AG09309 (cell line): Measurements from ENCODE around the gene MOV10L1.

ENCODE experiments used
- DNase-seq: peaks from one replicate; pipeline ENCODE4 v3.0.0-alpha.2; 2010; ENCODE audit warnings: low read depth
- H3K4me3 ChIP-seq: 2 replicates; pipeline ENCODE4 v1.5.1; 2011; ENCODE audit warnings: mild to moderate bottlenecking, low read depth, low read length, moderate library complexity; ENCODE audit not compliant: control insufficient read depth
- CTCF ChIP-seq: IDR thresholded peaks from 2 replicates; pipeline ENCODE4 v1.5.1; 2011; ENCODE audit warnings: mild to moderate bottlenecking, low read depth, low read length, inconsistent platforms; ENCODE audit not compliant: insufficient read depth, control insufficient read depth; ENCODE audit errors: missing control alignments

Gene MOV10L1

GRCh38 chr22:50117168-50117762, 27.5 kb downstream of the MOV10L1 start:
- no peak for TF ChIP-seq CTCF
- no peak for DNase-seq
- no peak overlapping the region for H3K4me3 ChIP-seq

- TF ChIP-seq CTCF, result no peak
- H3K4me3 ChIP-seq, result no peak overlapping the region
- no peak for DNase-seq
Observed at GRCh38 chr22:50118129-50118528, 28.3 kb downstream of the MOV10L1 start.

- DNase-seq, result peak; percentile 64
- TF ChIP-seq CTCF, result no peak
- H3K4me3 ChIP-seq, result no peak overlapping the region
Observed at GRCh38 chr22:50118557-50119168, 28.9 kb downstream of the MOV10L1 start.

GRCh38 chr22:50119169-50119767, 29.5 kb downstream of the MOV10L1 start:
- TF ChIP-seq CTCF, result no peak
- no peak overlapping the region for H3K4me3 ChIP-seq
- no peak for DNase-seq

GRCh38 chr22:50119768-50120251, 30.0 kb downstream of the MOV10L1 start:
- no peak overlapping the region for H3K4me3 ChIP-seq
- TF ChIP-seq CTCF, result no peak
- DNase-seq, result no peak

GRCh38 chr22:50121202-50121740, 31.5 kb downstream of the MOV10L1 start:
- H3K4me3 ChIP-seq, result no peak overlapping the region
- no peak for TF ChIP-seq CTCF
- DNase-seq, result no peak
